Lung (tissue), 12 donors: ENCODE measurements around the gene DDB1. TPM values are rescaled to one million over a fixed set of nuclear protein-coding genes. Genes with fewer than 3 reads are reported as not detected.

Experiments
- ATAC-seq: fragments of 200-7000 bp; cut with Tn5 transposase; one replicate; pipeline ENCODE4 v1.9.1; 2020; ENCODE audit warnings: moderate number of reproducible peaks; ENCODE audit not compliant: insufficient read depth, low FRiP score
- DNase-seq, 3 donors: peaks; one replicate each; pipeline ENCODE4 v3.0.0-alpha.2; 2013 to 2017
- H3K27ac ChIP-seq, 2 donors: one replicate each; pipeline ENCODE4 v1.5.1; 2013; ENCODE audit warnings: mild to moderate bottlenecking in 2 of 2, moderate library complexity in 2 of 2, control low read depth in 1 of 2, inconsistent platforms in 1 of 2, low read depth in 1 of 2, low read length in 1 of 2
- H3K27me3 ChIP-seq, 3 donors: one replicate each; pipeline ENCODE4 v1.5.1; 2013; ENCODE audit warnings: low read length in 2 of 3; ENCODE audit not compliant: control insufficient read depth in 3 of 3, insufficient read depth in 3 of 3
- H3K36me3 ChIP-seq, 4 donors: one replicate each; pipeline ENCODE4 v1.5.1; 2013; ENCODE audit warnings: low read length in 4 of 4, mild to moderate bottlenecking in 1 of 4, moderate library complexity in 1 of 4; ENCODE audit not compliant: control insufficient read depth in 4 of 4, insufficient read depth in 4 of 4
- H3K4me1 ChIP-seq, 5 donors: one replicate each; pipeline ENCODE4 v1.5.1; 2013; ENCODE audit warnings: low read length in 5 of 5, mild to moderate bottlenecking in 2 of 5, moderate library complexity in 1 of 5; ENCODE audit not compliant: control insufficient read depth in 5 of 5, insufficient read depth in 5 of 5
- H3K4me3 ChIP-seq: one replicate; pipeline ENCODE4 v1.5.1; 2013; ENCODE audit warnings: mild to moderate bottlenecking, control low read depth, moderate library complexity
- H3K9ac ChIP-seq, 2 donors: one replicate each; pipeline ENCODE4 v1.5.1; 2013; ENCODE audit warnings: low read length in 2 of 2, control low read depth in 1 of 2; ENCODE audit not compliant: insufficient read depth in 1 of 2
- H3K9me3 ChIP-seq, 4 donors: one replicate each; pipeline ENCODE4 v1.5.1; 2013; ENCODE audit warnings: low read length in 3 of 4, mild to moderate bottlenecking in 1 of 4, moderate library complexity in 1 of 4; ENCODE audit not compliant: control insufficient read depth in 4 of 4, insufficient read depth in 3 of 4
- CTCF ChIP-seq: IDR thresholded peaks from 2 replicates; pipeline ENCODE4 v1.5.1; 2012; ENCODE audit warnings: mild to moderate bottlenecking; ENCODE audit errors: control extremely low read depth, extremely low read depth
- WGBS, 2 donors: extraction: QIAGEN DNeasy Blood & Tissue Kit; methylation state at CpG; one replicate each; pipeline ENCODE4 v1.1.7; 2013; 5-methylcytosine and 5-hydroxymethylcytosine counted together
- polyA plus RNA-seq, 2 donors: library from polyadenylated mRNA; stranded (reverse); fragments of 200-250 nt; gene quantifications; one replicate each; pipeline ENCODE4 v1.2.1, GENCODE V29; 2013
- total RNA-seq, 2 donors: library from RNA; depleted of rRNA in 1 of 2; stranded (reverse); fragments of >200 nt in 1 of 2; gene quantifications; one replicate each; pipeline ENCODE4 v1.2.1, GENCODE V29; 2014 to 2021
- donor health status: control.
- donor health status: control.
- donor health status: Bipolar disorder and iron deficiency.
- donor health status: healthy.
- donor health status: DM: yes; HTN: yes; CAD: no.

Gene DDB1
- total and polyA plus RNA-seq, 4 donors: 88.5 to 184 (median 121) TPM

- Histone ChIP-seq H3K9me3 (no peaks in the 10 kb centered on the region), H3K27me3 (no peaks in the 10 kb centered on the region), H3K36me3 (peaks cover 0 to 19% (median 7%) of the 10 kb centered on the region in 4 donors), H3K4me3 (no peak overlapping the region), H3K9ac (no peak overlapping the region), H3K4me1 (peaks cover 0 to 5% (median 0%) of the 10 kb centered on the region in 5 donors), H3K27ac (no peak overlapping the region)
- DNase-seq (no peak), ATAC-seq (no peak)
- TF ChIP-seq CTCF: no peak
- WGBS, 2 donors: 97 to 98% methylated on average over 2 of the region's 2 CpGs
Measured at GRCh38 chr11:61340979-61341378, 8.1 kb upstream of the DDB1 start.

GRCh38 chr11:61339490-61339878 is 6.6 kb upstream of the DDB1 start:
- ATAC-seq: no peak
- H3K36me3 ChIP-seq: peaks cover 0 to 15% (median 7%) of the 10 kb centered on the region in 4 donors
- no peaks in the 10 kb centered on the region for H3K27me3 ChIP-seq
- peaks cover 0 to 11% (median 0%) of the 10 kb centered on the region in 5 donors for H3K4me1 ChIP-seq
- TF ChIP-seq CTCF: no peak
- WGBS, 2 donors: 89 to 91% methylated on average over 4 of the region's 4 CpGs
- no peaks in the 10 kb centered on the region for H3K9me3 ChIP-seq
- no peak for DNase-seq
- no peak overlapping the region for H3K27ac ChIP-seq
- no peak overlapping the region for H3K4me3 ChIP-seq
- H3K9ac ChIP-seq: no peak overlapping the region

GRCh38 chr11:61338783-61339489 is 6.0 kb upstream of the DDB1 start:
- Histone ChIP-seq H3K9me3 (no peaks in the 10 kb centered on the region), H3K27me3 (no peaks in the 10 kb centered on the region), H3K27ac (no peak overlapping the region), H3K4me1 (peaks cover 0 to 11% (median under 1%) of the 10 kb centered on the region in 5 donors), H3K36me3 (peaks cover 0 to 14% (median 7%) of the 10 kb centered on the region in 4 donors), H3K4me3 (no peak overlapping the region), H3K9ac (no peak overlapping the region)
- DNase-seq (no peak), ATAC-seq (no peak)
- TF ChIP-seq CTCF: no peak
- 92 to 94% methylated on average over 26 of the region's 26 CpGs for WGBS, 2 donors
